GM18526 (cell line): ENCODE results near the gene CELF1.

ENCODE experiments used
- POLR2A ChIP-seq: IDR thresholded peaks from 3 replicates; pipeline ENCODE4 v1.6.1; 2011; ENCODE audit not compliant: insufficient read length; ENCODE audit errors: extremely low read depth

CELF1 gene

DNA sequence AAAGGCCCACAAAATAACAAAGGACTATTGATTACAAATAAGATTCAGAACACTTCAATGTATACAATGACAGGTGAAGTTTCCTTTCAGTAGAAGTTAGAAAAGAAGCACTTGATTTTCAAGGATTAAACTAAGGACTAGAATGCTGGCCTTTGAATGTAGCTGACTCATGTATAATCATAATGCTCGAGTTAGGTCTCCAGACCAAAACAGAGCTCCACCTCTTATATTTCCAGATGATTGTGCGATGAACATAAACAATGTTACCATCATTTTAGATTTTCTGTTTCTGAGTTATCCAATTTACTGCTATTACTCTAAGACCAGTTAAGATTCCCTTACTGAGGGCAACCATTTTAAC is 63.6 kb downstream of the CELF1 start:
- TF ChIP-seq POLR2A, result no peak

DNA sequence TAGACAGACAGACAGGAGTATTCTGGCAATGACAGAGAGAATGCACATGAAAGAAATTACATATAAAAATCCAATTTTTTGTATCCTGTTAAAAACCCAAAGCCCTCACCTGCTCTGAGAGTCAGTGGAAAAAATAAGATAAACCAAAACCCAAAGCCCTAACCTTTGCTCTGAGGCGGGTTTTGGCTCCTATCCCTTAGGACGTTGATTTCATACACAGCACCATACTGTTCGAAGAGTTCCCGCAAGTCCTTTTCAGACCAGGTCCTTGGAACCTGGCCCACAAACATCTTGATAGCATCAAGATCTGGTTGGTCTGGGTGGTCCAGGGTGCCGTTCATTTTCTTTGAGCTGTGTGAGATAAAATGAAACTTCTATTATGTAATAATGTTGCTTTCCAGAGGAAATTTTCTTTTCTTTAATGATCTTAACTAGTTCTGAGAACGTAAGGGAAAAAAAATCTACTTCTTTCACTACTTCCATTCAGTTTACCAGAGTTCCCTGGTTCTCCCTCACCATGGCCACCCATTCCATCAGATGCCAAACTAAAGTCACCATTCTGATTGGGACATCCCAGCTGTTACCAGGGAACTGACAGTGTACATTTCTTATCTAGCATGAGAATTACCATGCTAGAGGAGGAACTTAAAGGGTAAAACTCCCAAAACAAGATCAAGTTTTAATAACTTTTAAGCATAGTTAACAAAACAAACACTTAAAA is 64.1 kb downstream of the CELF1 start:
- TF ChIP-seq POLR2A, result no peak

DNA sequence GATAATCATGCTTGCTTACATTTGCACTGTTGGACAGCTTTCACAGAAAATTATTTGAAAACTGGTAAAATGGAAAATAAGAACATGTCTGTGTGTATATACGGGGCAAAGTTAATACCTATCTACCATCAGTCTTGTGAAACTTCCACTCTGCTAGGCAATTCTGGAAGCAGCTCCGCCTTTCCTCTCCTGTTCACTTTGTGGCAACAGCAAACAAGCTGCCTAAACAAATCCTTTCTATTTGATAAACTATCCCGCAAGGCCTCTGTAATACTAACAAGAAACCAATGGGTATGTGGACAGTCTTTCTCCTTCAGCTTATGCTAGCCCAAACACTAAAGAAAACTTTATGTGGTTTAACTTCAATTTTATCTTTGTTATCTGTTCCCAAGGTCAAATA is 64.8 kb downstream of the CELF1 start:
- TF ChIP-seq POLR2A, result no peak

- no peak for TF ChIP-seq POLR2A
Measured at GRCh38 chr11:47487421-47487820, 65.5 kb downstream of the CELF1 start.

GRCh38 chr11:47485107-47485506 is 67.8 kb downstream of the CELF1 start:
- no peak for TF ChIP-seq POLR2A

DNA sequence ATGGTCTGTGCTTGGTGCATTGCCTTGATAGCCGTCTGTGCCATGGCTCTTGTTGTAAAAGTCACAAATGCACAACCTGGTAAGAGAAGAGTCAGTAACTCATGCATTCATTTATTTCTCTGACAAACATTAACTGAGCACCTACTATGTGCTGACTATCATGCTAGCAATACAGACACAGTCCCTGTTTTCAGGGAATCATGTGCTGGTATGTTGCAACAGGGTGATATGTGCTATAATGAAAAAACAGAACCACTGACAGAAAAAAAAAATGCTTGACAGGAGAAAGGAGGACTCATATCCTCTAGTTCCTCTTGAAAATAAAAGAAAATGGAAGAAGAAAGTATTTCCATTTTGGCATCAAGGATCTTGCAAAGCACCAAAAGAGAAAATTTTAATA is 69.5 kb downstream of the CELF1 start:
- no peak for TF ChIP-seq POLR2A

DNA sequence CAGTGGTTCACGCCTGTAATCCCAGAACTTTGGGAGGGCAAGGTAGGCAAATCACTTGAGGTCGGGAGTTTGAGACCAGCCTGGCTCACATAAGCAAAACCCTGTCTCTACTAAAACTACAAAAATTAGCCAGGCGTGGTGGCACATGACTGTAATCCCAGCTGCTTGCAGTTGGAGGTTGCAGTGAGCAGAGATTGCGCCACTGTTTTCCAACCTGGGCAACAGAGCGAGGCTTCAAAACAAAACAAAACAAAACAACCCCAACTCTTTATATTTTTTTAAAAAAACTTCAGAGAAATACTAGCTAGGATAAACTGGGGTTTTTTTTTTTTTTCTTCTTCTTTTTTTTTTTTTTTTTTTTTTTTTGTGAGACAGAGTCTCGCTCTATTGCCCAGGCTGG is 72.2 kb downstream of the CELF1 start:
- no peak for TF ChIP-seq POLR2A

DNA sequence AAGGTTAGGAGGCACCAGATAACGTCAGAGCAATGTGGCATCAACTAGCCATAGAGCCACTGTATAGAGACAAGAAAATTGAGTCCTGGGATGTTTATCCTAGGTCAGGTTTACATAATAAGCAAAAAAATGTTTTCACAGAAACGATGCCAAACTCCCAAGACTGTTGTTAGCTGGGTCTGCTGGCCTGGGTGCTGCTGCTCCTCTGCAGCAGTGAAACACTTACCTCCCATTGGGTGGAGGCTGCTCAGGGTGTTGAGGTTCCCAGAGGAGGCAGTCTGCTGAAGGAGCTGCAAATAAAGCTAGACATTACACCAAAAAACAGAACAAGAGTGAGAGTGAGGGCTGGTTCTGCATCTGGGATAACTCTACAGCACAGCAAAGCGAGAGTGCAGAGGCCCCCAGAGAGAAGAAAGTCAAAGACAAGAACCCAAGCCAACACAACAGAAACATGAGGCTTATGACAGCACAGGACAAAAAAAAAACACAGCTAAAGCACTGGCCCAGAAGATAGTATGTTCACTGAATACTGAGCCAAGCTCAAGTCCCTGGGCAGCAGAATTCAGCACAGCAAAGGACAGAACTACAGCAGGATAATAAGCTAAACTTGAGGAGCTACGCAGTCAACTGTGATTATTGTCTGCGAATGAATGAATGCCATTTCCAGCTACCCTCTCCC is 74.1 kb downstream of the CELF1 start:
- no peak for TF ChIP-seq POLR2A

- TF ChIP-seq POLR2A, result no peak
Measured at GRCh38 chr11:47477753-47478152, 75.2 kb downstream of the CELF1 start.

GRCh38 chr11:47477323-47477722 is 75.6 kb downstream of the CELF1 start:
- TF ChIP-seq POLR2A, result no peak

- TF ChIP-seq POLR2A, result no peak
Measured at GRCh38 chr11:47470671-47471070, 82.3 kb downstream of the CELF1 start.

DNA sequence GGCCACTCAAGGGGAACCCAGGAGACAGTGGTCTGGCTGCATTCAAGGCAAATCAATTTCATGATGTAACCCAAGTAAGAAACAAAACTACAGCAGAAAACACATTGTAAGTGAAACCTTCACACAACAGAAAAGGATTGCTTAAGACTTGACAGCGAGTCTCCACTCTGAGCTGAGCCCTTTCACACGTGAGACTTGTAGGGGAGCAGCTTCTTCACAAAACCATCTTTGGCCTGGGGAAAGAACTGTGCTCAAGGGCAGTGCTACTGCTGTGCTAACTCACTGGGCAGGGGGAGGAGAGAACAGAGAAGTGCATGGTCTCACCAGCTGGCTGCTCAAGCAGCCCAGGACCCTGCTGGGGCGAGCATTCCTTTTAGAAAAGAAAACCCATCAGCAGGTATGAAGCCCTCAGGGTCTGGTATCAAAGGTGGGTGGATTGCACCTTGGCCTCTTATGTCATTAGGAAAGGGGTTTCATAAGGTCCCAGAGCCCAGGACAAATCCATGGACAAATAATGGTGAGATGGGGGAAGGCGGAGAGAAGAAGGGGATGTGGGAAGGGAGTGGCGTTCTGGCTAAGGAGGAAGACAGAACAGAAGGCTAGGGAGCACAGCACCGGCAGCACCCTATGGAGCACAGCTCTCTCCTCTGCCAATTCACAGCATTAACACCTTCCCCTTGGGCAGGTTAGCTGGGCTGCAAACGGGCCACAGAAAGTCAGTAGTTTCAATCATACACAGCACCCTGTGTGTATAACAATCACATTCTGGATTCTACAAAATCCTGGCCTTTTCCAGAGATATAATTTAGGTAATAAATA is 83.4 kb downstream of the CELF1 start:
- TF ChIP-seq POLR2A, result no peak

- TF ChIP-seq POLR2A, result no peak
Measured at GRCh38 chr11:47468598-47469214, 84.2 kb downstream of the CELF1 start.

DNA sequence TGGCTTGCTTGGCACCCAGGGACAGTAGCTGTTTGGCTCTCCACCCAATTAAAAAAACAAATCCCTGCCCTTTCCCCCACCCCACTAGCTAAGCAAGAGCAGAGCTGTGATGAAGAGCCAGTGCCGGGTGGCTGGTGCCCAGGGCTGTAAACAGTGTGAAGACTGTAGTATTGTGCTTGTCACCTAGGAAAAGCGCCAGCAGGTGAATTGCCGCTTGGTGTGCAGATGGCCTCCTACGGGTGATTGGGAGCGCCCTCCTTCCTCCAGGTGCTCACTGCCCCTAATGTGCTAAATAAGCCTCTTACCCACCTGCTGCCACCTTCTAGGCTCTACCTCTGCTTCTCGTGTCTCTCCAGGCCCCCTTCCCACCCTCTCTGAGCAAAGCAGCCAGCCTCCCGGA is 85.6 kb downstream of the CELF1 start:
- no peak for TF ChIP-seq POLR2A

DNA sequence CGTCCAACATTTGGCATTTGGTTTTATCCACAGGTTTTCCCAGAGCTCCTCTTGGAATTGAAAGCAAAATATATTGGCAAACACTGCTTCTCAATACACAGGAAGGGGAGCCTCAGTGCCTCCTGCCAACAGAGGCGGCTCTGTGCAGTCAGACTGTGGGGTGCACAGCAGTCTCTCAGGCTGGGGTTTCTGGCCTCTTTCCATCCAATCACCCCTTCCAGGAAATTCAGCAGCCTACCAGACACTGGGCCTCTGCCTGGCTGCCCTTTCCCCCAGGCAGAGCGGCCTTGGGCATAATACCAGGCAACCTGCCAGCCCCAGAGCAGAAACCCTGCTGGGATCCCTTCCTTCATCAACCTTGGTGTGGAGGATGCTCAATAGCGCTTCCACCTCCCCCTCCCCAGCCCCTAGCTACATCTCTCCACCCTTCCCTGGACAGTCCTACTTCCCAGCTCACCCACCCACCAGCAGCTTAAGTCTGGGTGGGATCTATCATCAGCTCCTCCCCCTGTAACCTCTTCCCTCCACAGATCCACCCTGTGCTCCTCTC is 86.2 kb downstream of the CELF1 start:
- no peak for TF ChIP-seq POLR2A
